NOMO-1 treated with DMSO at 0.1 percent for 48 hours (cell line): ENCODE results near the gene NDEL1.

Source experiments
- DNase-seq: peaks from one replicate; lab custom pipeline; 2025; ENCODE audit not compliant: unreplicated experiment; lab: John Stamatoyannopoulos, UW

The NDEL1 gene

DNA sequence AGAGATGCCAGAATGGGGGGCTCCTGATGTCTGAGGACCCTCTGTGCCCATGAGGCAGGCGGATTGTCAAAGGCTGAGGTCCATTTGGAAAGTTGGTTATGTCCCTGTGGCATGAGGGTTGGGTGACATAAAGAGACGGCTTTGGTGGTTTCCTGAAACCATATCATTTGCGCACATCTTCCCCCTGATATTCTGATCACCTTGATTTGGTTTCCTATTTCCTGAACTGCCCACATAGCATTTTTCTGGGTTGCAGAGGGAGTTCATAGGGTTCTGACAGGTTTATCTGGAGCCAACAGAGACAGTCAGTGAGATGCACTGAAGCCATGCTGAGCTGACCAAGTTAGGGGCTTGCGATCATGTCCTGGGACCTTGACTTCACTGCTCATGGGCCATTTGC, 22.4 kb upstream of the NDEL1 start:
- no peak for DNase-seq

DNA sequence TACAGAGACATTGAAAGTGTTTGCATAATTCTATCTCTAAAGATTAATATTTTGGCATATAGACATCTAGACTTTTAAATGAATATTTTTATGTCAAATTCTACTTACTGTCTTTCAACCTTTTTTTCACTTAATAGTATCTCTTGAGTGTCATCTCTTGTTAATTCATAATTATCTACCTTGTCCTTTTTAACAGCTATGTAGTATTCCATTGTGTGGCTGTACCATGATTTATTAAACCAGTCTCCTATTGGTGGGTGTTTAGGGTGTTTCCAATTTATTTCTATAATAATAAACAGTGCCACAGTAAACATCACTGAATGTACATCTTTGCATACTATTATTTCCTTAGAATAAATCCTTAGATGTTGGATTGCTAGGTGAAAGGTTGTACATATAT, 21.7 kb upstream of the NDEL1 start:
- no peak for DNase-seq

DNA sequence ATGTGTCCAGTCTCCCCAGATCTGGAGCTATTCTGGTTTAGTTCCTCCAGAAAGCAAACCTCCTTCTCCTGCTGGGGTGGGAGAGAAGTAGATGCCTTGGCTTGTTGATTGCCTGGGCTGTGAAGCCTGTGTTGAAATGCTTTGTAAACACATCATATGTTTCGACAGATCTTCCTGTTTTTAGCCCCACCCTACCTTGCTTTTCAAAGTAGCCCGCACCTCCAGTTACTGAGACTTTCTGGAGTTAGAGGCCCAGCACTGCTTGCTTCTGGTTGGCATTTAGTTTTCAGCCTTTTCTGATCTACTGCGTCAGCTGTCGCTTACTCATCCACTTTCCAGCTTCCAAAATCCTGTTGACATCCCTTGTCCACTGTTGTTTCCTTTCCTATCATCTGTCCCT, 17.9 kb upstream of the NDEL1 start:
- peak; percentile 86 for DNase-seq

DNA sequence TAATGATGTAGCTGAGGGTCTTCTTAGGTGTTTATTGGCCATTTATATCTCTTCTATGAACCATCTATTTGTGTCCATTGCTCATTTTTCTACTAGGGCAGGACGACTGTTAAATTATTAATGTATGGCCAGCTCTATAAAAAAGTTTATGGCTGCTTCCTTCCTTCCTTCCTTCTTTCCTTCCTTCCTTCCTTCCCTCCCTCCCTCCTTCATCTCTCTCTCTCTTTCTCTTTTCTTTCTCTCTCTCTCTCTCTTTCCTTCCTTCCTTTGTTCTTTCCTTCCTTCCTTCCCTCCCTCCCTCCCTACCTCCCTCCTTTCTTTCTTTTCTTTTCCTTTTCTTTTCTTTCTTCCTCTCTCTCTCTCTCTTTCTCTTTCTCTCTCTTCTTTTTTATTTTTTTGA, 17.2 kb upstream of the NDEL1 start:
- DNase-seq: no peak

DNA sequence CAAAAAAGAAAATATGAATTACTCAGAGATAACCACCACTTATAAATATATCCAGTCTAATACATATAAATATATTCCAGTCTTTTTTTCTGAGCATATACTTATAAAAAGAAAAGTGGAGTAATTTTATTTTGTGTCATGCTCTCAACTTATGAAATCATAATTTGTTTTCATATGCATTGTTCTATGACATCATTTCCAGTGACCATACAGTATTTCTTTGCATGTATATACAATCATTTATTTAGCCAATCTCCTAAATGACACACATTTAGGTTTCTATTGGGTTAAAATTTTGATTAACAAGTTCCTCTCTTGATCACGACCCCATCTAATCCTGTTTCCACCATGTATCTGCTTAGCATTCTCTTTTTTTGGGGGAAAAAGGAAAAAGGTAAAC, 16.4 kb upstream of the NDEL1 start:
- no peak for DNase-seq

DNA sequence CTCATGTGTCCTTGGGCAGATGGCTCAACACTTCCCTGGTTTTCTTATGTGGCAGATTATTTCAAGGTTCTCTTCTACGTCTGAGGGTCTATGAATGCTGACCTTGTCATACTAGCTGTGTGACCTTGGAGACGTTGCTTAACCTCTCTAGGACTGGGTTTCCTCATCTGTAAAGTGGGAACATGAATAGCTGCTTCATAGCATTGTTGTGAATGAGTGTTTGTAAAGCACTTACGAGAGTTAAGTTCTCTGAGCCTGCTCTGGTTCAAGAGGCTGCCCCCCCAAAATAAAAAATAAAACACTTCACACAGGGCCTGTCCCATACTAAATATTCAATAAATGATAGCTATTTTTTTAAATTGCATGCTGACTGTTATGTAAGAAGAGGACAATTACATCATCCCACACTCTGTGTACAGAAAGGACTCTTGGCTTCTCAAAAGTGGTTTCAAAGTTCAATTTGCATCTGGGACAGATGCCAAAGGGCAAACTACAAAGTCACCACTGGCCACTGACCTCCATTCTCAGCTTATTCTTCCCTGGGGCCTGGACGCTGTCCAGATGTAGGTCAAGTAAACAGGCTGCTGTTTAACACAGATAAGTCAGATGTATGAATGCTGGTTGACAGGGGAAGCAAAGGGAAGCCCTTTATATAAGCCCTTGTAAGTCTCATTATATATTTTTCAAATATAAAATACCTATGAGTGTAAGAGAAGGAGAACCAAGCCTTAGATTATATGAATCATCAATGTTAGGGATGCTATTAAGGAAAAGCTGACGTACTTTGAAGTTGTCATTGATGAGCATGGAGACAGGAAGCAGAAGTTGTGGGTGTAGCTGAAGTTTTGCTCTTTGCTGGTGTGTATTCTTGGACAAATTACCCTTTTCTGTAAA, 15.4 kb upstream of the NDEL1 start:
- peak; percentile 52 for DNase-seq

DNA sequence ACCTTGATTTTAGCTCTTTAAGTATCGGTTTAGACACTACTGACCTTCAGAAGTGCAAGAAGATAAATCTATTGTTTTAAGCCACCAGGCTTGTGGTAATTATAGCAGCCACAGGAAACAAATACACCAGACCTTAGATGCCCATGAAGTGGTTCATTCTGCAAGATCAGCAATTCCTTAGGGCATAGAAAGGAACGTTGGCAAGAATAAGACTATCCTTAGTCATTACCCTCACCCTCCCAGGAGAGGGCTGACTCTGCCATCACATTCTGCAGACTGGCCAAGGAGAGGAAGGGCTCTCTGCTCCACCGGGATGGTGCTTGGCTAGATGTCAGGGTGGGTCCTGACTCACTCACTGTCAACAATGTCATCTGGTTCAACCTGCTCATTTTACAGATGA, 14.1 kb upstream of the NDEL1 start:
- no peak for DNase-seq

DNA sequence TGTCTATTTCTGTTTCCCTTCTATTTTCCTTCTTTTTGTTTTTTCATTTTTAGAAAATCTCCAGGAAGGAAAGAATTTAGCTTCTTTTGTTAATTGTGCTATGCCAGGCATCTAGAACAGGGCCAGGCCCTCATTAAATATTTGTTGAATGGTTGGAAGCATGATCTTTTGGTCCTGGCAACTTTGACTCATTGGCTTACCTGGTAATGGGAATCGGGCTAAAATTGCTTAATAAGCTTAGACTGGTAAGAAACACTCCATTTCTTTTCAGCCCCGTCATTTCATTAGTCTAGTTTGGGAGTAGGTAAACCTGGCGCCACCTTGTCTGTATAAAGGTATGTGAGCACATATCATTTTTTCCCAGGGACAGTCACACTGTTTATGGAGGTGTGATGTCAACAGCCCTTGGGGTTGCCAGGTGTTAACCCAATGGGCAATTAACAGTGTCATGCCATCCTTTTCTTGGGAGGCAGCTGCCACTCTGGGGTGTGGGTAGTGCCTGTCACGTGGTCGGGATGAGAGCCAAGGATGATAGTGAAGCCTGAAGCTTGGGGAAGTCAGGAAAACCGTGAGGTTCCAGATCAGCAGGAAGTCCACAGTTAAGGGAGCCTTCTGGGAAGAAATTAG, 9.5 kb upstream of the NDEL1 start:
- no peak for DNase-seq

DNA sequence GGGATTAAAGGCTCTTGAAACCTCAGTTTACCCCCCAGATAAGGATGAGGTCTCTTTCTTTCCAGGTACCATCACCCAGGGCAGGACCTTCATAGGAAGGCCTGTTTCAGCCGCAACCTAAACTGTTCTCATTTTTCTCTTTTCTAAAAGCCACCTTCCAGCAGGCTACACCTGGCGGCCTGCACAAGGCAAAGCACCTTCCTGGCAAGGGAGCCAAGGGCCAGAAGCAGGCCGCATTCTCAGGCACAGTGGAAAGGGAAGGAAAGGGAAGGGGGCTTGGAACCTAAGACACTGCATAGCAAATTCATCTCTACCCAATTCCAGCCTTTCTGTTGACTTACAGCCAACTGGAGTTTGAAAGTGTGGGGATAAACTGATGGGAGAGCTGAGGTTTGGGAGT, 8.9 kb upstream of the NDEL1 start:
- DNase-seq: no peak

DNA sequence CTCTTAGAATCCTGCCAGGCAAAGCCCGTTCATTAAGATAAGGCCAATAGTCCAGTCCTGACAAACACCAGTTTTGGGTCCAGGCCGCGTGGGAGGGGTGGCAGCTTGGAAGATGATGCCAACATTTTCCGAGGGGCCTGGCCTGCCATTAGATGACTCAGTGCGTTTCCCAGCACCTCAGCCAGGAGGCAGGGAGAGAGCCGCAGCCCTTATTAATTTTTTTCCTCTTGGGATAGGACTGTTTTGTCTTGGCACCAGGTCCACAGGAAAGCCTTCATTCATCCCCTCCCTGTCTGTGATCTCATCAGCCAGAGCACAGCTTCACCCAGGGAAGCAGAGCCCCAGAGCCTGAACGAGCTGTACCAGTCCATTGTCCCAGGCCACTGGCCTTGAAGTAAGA, 4.7 kb upstream of the NDEL1 start:
- DNase-seq: no peak

DNA sequence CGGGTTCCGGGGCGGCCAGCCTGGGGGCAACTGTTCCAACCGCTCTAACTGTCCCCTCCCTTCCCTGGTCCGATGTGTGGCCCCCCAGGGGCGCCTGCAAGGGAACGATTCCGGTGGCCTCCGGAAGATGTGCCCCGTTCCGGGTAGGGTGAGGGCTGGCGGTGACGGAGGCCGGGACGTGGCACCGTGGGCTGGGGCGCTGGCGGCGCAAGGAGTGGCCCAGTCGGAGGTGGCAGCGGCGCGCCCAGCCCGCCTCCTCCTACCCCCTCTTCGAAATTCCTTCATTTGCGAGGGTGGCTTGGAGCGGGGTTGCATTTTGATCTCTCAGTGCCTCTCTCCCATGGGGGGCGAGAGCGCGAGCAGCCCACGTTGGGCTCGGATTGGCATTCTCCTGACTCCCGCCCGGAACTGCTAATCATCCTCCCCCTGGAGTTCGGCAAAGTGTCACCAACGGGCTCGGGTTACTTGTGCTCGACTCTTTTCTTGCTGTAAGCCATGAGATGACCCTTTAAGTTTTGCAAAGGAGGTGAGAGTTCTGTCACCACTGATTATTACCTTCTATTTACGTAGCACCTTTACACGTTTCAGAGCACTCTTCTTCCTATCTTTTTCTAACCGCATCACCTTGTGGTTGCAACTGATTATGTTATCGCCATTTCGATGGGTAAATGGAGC, 622 bp downstream of the NDEL1 start:
- DNase-seq: peak; percentile 53

DNA sequence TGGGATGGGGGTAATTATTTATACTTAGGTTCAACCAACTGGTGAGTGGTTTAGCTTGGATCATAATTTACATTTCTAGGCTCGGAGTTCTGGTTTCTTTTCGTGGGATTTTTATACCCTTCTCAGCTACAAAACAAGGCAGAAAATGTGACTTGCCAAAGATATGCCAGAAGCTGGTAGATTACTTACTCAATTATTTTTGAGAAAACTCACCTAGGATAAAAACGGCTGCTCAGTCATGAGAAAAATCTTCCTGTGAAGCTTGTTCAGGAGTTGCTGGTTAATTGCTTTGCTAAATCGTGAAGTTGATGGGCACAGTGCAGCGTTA, 1.1 kb downstream of the NDEL1 start:
- DNase-seq: no peak

DNA sequence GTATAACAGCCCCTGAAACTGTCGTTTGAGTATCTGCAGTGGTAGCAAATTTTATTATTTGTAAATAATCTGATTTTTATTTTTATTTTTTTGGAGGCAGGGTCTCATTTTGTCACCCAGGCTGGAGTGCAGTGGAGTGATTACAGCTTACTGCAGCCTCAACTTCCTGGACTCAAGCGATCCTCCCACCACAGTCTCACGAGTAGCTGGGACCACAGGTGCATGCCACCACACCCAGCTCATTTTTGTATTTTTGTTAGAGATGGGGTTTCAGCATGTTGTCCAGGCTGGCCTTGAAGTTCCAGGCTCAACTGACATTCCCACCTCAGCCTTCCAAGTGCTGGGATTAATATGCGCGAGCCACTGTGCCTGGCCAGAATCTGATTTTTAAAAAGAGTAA, 2.8 kb downstream of the NDEL1 start:
- DNase-seq: no peak

DNA sequence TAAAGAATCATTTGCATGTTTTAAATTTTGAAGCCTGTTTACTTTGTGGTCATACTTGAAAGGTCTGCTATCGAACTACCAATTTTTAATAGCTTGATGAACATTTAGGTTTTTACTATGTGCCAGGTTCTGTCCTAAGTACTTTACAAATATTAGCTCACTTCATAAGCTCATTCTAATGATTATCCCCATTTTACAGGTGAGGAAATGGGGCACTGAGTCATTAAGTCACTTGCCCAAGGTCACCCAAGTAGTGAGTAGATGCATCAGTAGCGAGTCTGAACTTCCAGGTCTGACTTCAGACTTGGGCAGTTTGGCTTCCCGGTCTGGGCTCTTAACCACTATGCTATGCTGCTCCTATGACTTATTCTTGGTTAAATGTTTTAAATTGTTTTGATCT, 4.0 kb downstream of the NDEL1 start:
- no peak for DNase-seq

DNA sequence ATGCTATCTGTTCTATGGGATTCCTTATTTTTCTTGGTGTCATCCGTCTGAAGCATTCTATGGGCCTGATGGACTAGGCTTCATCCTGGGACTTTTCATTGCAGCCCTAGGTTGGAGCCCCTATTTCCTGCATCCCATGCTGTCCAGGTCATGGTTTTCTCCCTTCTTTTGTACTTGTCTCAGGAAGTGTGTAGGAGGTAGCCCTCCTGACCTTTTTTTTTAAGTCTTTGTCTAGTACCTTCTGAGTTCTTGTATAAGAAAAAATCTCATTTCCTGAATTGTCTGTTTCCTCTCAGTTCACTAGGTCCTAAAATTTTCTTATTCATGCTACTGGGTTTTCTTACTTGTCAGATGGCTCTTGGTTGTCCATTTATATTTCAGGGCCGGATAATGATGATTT, 6.0 kb downstream of the NDEL1 start:
- no peak for DNase-seq

DNA sequence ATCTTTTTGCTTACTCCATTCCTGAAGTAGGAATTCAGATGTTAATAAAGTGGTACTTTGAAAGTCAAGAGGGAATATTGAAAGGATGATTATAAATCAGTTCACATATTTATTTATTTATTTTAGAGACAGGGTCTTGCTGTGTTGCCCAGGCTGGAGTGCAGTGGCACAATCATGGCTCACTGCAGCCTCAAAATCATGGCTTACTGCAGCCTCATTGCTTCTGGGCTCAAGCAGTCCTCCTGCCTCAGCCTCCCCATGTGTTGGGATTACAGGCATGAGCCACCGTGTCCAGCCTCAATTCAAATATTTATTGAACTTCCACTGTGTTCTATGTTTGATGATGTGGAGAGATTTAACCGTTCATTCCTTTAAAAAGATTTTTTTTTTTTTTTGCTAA, 6.6 kb downstream of the NDEL1 start:
- DNase-seq: no peak

DNA sequence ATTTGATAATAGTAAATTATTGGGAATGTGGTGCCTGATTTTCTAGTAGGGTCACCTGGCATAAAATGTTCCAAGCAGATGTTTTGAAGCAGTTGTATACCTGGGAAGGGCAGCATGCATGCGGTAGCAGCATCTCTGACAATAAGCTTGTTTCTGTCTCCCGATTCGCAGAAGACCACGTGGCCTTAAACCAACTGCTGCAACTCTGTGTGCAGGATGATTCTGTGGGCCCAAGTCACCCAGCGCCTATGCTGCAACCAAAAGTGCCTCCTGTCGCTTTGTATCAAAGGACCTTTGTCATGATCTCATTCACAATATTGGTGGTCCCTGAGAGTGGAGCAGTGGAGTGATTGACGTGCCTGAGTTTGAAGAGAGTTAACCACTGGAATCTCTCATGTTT, 8.1 kb downstream of the NDEL1 start:
- no peak for DNase-seq

DNA sequence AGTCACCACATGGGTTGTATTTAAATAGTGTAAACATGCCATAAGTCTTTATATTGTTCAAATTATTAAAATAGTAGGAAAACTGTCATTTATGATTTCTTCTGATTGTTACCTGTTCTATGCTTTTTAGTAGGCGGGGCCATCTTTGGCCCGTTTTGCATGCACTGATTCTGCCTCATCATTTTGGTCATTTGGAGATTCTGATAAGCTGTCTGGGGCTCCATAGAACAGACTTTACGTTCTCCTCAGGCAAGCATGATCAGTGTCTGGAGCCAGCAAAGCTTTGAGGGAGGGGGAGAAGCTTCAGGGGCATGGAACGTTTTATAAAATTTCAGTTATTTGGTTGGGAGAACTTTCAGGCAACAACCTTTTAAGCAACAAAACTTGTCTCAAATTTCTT, 8.8 kb downstream of the NDEL1 start:
- DNase-seq: no peak

DNA sequence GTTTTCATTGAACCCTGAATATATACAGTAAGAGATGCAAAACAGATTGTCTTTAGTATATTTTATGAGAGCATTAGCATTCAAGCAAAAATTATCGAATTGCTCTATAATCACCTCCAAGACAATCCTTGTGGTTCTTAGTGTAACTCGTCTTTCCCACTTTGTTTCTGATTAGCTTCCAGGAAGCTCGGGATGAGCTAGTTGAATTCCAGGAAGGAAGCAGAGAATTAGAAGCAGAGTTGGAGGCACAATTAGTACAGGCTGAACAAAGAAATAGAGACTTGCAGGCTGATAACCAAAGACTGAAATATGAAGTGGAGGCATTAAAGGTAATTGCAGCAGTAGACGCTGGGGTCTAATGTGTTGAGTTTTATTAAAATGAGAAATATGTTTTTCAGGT, 9.9 kb downstream of the NDEL1 start:
- no peak for DNase-seq

DNA sequence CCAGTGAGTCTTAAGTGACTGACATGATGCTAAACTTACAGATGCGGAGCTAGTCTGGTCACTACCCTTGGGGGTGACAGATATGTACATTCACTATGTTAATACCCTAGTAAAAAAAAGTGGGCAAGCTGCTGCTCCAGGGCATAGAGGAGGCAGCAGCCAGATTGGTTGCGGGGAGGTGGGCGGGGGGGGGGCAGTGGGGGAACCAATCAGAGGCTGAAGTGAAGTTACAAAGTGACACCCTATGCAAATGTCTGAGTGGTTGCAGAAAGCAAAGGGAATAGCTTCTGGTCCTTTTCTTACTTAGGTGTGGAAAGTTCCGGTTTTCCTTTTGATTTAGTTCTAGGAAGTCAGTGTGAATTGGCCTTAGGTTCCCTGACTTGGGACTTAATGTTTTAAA, 12.1 kb downstream of the NDEL1 start:
- DNase-seq: no peak

DNA sequence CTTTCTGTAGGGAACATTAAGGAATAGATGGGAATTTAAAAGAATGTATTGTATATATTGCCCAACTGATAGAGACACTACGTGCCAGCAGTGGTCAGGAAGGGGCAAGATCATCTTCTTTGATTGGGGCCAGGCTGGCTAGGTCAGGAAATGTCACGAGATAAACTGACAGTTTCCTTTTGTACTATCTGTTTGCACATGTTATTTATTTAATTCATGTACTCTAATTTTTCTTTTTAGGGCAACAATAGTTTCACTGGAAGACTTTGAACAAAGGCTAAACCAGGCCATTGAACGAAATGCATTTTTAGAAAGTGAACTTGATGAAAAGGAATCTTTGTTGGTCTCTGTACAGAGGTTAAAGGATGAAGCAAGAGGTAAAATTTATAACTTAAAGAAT, 12.6 kb downstream of the NDEL1 start:
- DNase-seq: no peak

DNA sequence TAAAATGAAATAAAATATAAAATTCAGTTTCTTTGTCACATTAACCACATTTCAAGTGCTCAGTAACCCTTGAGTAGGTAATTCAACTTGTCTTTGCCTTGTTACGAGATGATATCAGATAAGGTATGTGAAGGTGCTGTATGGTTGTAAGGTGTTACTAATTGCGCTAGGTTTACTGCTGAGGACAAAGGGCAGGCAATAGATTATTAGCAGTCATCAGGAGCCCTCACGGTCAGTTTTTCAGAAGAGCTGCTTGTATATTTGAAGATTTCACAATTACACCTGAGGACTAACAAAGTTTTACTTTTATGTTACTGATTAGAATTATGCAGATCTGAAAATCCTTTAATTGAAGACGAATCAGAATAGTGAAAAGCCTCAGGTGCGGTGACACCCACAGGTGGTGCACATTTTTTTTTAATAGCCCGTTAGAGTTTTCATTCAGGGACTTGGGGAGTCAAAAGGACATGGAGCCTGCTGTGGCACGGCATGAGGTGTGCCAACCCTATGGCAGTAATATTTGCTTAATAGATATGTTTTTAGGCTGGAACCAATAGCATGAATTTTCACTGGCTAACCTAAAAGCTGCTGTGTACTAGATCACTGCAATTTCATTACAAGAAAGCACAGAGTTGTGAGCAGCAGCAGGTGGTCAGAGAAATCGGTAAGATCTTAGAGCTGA, 16.4 kb downstream of the NDEL1 start:
- no peak for DNase-seq
